Activated CD8-positive, alpha-beta memory T cell treated with anti-CD3 and anti-CD28 coated beads, Interleukin-2, amount 50 U/mL, for 1 hour (primary cell): ENCODE results near the gene KRTAP10-1.
"Not testable (repeated sequence)": the region's sequence is repeated elsewhere in the genome, so short reads cannot be mapped to it uniquely, and the experiment has no call there.

Experiments used
- DNase-seq: peaks from one replicate; pipeline ENCODE4 v3.0.0-alpha.2; 2020; ENCODE audit errors: extremely low read depth

Gene KRTAP10-1

GRCh38 chr21:44503006-44503889 lies 36.7 kb downstream of the KRTAP10-1 start:
- not testable (repeated sequence) for DNase-seq

- DNase-seq = no peak
Observed at GRCh38 chr21:44502171-44502958, 37.6 kb downstream of the KRTAP10-1 start.

- no peak for DNase-seq
Observed at GRCh38 chr21:44500111-44500510, 39.9 kb downstream of the KRTAP10-1 start.

- no peak for DNase-seq
Observed at GRCh38 chr21:44499631-44500030, 40.4 kb downstream of the KRTAP10-1 start.

- no peak for DNase-seq
Observed at GRCh38 chr21:44499211-44499560, 40.8 kb downstream of the KRTAP10-1 start.

- no peak for DNase-seq
Observed at GRCh38 chr21:44498280-44499210, 41.5 kb downstream of the KRTAP10-1 start.

- no peak for DNase-seq
Observed at GRCh38 chr21:44497703-44498126, 42.3 kb downstream of the KRTAP10-1 start.

GRCh38 chr21:44496564-44497550 lies 43.1 kb downstream of the KRTAP10-1 start:
- DNase-seq = no peak

- DNase-seq = no peak
Observed at GRCh38 chr21:44495611-44496563, 44.1 kb downstream of the KRTAP10-1 start.

GRCh38 chr21:44494956-44495355 lies 45.0 kb downstream of the KRTAP10-1 start:
- DNase-seq = no peak

GRCh38 chr21:44494418-44494817 lies 45.6 kb downstream of the KRTAP10-1 start:
- no peak for DNase-seq

GRCh38 chr21:44492567-44493385 lies 47.2 kb downstream of the KRTAP10-1 start:
- no peak for DNase-seq

- DNase-seq = no peak
Observed at GRCh38 chr21:44490816-44491215, 49.2 kb downstream of the KRTAP10-1 start.

- DNase-seq = no peak
Observed at GRCh38 chr21:44490405-44490804, 49.6 kb downstream of the KRTAP10-1 start.

GRCh38 chr21:44489962-44490361 lies 50.0 kb downstream of the KRTAP10-1 start:
- DNase-seq = no peak
